ENCODE data around the gene IL6R. TPM values are rescaled to one million over a fixed set of nuclear protein-coding genes. Genes with fewer than 3 reads are reported as not detected.
"Not testable (repeated sequence)": the region's sequence is repeated elsewhere in the genome, so short reads cannot be mapped to it uniquely, and the experiment has no call there.

IL6R gene
- total RNA-seq, 1 experiment from 2014 or later: 12.2 TPM

GRCh38 chr1:154360288-154360687 is 44.9 kb upstream of the IL6R start:
- Histone ChIP-seq H3K27ac (ENCODE audit: low read length) (no peak overlapping the region), H3K27me3 (ENCODE audit: control insufficient read depth, insufficient read depth, low read length) (no peaks in the 10 kb centered on the region), H3K4me3 (ENCODE audit: low read depth in 2 of 2, low read length in 2 of 2) (no peak overlapping the region), H3K36me3 (ENCODE audit: control insufficient read depth, insufficient read depth, low read length) (no peaks in the 10 kb centered on the region), H3K9me3 (ENCODE audit: control insufficient read depth, insufficient read depth, low read depth, low read length) (no peaks in the 10 kb centered on the region), H3K4me1 (ENCODE audit: control insufficient read depth, insufficient read depth, low read length) (no peaks in the 10 kb centered on the region)
- intact Hi-C loops (cut with micrococcal nuclease; ENCODE audit: unreplicated experiment): no loop called here
- in situ Hi-C loops (cut with HindIII; ENCODE audit: low pct_unique_long_range_greater_than_20kb, low sequenced_read_pairs): no loop called here
- ATAC-seq (no peak), DNase-seq (ENCODE audit: low read depth, low spot score) (no peak)
- CTCF ChIA-PET: no interaction called here
- TF ChIP-seq POLR2AphosphoS5 (IDR thresholded peaks at IDR 0.05; ENCODE audit: low read depth, low read length) (no peak), TCF7L2 (IDR thresholded peaks at IDR 0.05; ENCODE audit: low read depth, low read length) (no peak), REST (IDR thresholded peaks at IDR 0.05; ENCODE audit: insufficient read depth in 1 of 2, low read depth in 2 of 2, low read length in 1 of 2) (no peak), CTCF (IDR thresholded peaks at IDR 0.05) (no peak), SIN3A (IDR thresholded peaks at IDR 0.05; ENCODE audit: borderline replicate concordance, insufficient read depth, low read depth, low read length) (no peak)
- no TSS peak for BruUV-seq (replicated peaks)
- POLR2A ChIA-PET: no interaction called here

GRCh38 chr1:154360881-154361280 is 44.3 kb upstream of the IL6R start:
- H3K9me3 ChIP-seq (ENCODE audit: control insufficient read depth, insufficient read depth, low read depth, low read length); H3K27ac ChIP-seq (ENCODE audit: low read length); H3K4me3 ChIP-seq (ENCODE audit: low read depth in 2 of 2, low read length in 2 of 2); intact Hi-C loops (cut with micrococcal nuclease; ENCODE audit: unreplicated experiment); ATAC-seq; BruUV-seq (replicated peaks); DNase-seq (ENCODE audit: low read depth, low spot score); H3K4me1 ChIP-seq (ENCODE audit: control insufficient read depth, insufficient read depth, low read length); CTCF ChIA-PET; in situ Hi-C loops (cut with HindIII; ENCODE audit: low pct_unique_long_range_greater_than_20kb, low sequenced_read_pairs); H3K27me3 ChIP-seq (ENCODE audit: control insufficient read depth, insufficient read depth, low read length); H3K36me3 ChIP-seq (ENCODE audit: control insufficient read depth, insufficient read depth, low read length): not testable (repeated sequence)
- POLR2A ChIA-PET: interaction anchor here (0.5 kb wide), 1 partner anchor 173 kb away, joined by 3 read pairs; no protein-coding TSS in a partner anchor

GRCh38 chr1:154361357-154361756 is 43.8 kb upstream of the IL6R start:
- H3K27me3 ChIP-seq (ENCODE audit: control insufficient read depth, insufficient read depth, low read length): no peaks in the 10 kb centered on the region
- in situ Hi-C loops (cut with HindIII; ENCODE audit: low pct_unique_long_range_greater_than_20kb, low sequenced_read_pairs): no loop called here
- CTCF ChIA-PET: no interaction called here
- BruUV-seq (replicated peaks): no TSS peak
- no peaks in the 10 kb centered on the region for H3K9me3 ChIP-seq (ENCODE audit: control insufficient read depth, insufficient read depth, low read depth, low read length)
- H3K27ac ChIP-seq (ENCODE audit: low read length): no peak overlapping the region
- POLR2A ChIA-PET: interaction anchor here (0.5 kb wide), 1 partner anchor 173 kb away, joined by 3 read pairs; no protein-coding TSS in a partner anchor
- no peak overlapping the region for H3K4me3 ChIP-seq (ENCODE audit: low read depth in 2 of 2, low read length in 2 of 2)
- intact Hi-C loops (cut with micrococcal nuclease; ENCODE audit: unreplicated experiment): no loop called here
- no peaks in the 10 kb centered on the region for H3K36me3 ChIP-seq (ENCODE audit: control insufficient read depth, insufficient read depth, low read length)
- TF ChIP-seq SIN3A (IDR thresholded peaks at IDR 0.05; ENCODE audit: borderline replicate concordance, insufficient read depth, low read depth, low read length) (no peak), REST (IDR thresholded peaks at IDR 0.05; ENCODE audit: insufficient read depth in 1 of 2, low read depth in 2 of 2, low read length in 1 of 2) (no peak), TCF7L2 (IDR thresholded peaks at IDR 0.05; ENCODE audit: low read depth, low read length) (no peak)
- H3K4me1 ChIP-seq (ENCODE audit: control insufficient read depth, insufficient read depth, low read length): no peaks in the 10 kb centered on the region
- no peak for DNase-seq (ENCODE audit: low read depth, low spot score)
- no peak for ATAC-seq

All from Panc1 (cell line).